ENCODE data around the gene KCNV2.

- TF ChIP-seq CTCF (IDR thresholded peaks at IDR 0.05) (no peak), EZH2 (IDR thresholded peaks at IDR 0.05; ENCODE audit: borderline replicate concordance, insufficient read depth, low read depth, low read length, poor library complexity, severe bottlenecking) (no peak)
Measured at GRCh38 chr9:2767800-2768677, 50.7 kb downstream of the KCNV2 start.

Data from B cell (primary cell).